Keratinocyte (primary cell): ENCODE measurements around the gene AGAP1. TPM values are rescaled to one million over a fixed set of nuclear protein-coding genes. Genes with fewer than 3 reads are reported as not detected.

Source experiments
- DNase-seq: peaks from one replicate; pipeline ENCODE4 v3.0.0-alpha.2; 2011; ENCODE audit warnings: low read depth, missing footprints, low spot score
- FAIRE-seq: peaks from 2 replicates; lab custom pipeline; 2011; peaks lifted over from hg19 to GRCh38; lab: Jason Lieb, UNC
- H2AFZ ChIP-seq: 2 replicates; pipeline ENCODE4 v1.6.0; 2012; ENCODE audit warnings: low read length, control low read depth, inconsistent platforms; ENCODE audit not compliant: control insufficient read depth
- H3K27ac ChIP-seq: 2 replicates; pipeline ENCODE4 v1.5.1; 2011; ENCODE audit warnings: low read length; ENCODE audit not compliant: control insufficient read depth, insufficient read depth
- H3K27me3 ChIP-seq: 3 replicates; pipeline ENCODE4 v1.6.0; 2011; ENCODE audit warnings: low read length; ENCODE audit not compliant: control insufficient read depth, insufficient read depth; ENCODE audit errors: extremely low read depth
- H3K36me3 ChIP-seq, 2 experiments: 2 replicates in 1 of 2; 3 replicates in 1 of 2; pipeline ENCODE4 v1.5.1; 2011; ENCODE audit warnings: low read length in 2 of 2, mild to moderate bottlenecking in 1 of 2; ENCODE audit not compliant: control insufficient read depth in 2 of 2, insufficient read depth in 2 of 2; ENCODE audit errors: extremely low read depth in 1 of 2
- H3K4me1 ChIP-seq: 3 replicates; pipeline ENCODE4 v1.5.1; 2011; ENCODE audit warnings: low read length; ENCODE audit not compliant: control insufficient read depth, insufficient read depth; ENCODE audit errors: extremely low read depth
- H3K4me2 ChIP-seq: 3 replicates; pipeline ENCODE4 v1.6.0; 2011; ENCODE audit warnings: low read depth, low read length; ENCODE audit not compliant: control insufficient read depth, insufficient read depth; ENCODE audit errors: extremely low read depth
- H3K4me3 ChIP-seq, 3 experiments: fragments of 200-600 bp in 1 of 3; sonication (generic) in 1 of 3; 2 replicates in 2 of 3; 3 replicates in 1 of 3; pipeline ENCODE4 v1.5.1; 2011 to 2016; ENCODE audit warnings: low read length in 3 of 3, mild to moderate bottlenecking in 3 of 3, control low read depth in 2 of 3, inconsistent platforms in 1 of 3, low read depth in 1 of 3, mixed read lengths in 1 of 3, mixed run types in 1 of 3, moderate library complexity in 1 of 3; ENCODE audit not compliant: control insufficient read depth in 2 of 3, insufficient read depth in 2 of 3; ENCODE audit errors: extremely low read depth in 1 of 3
- H3K79me2 ChIP-seq: 2 replicates; pipeline ENCODE4 v1.6.0; 2012; ENCODE audit warnings: low read length; ENCODE audit not compliant: control insufficient read depth, insufficient read depth
- H3K9ac ChIP-seq: 3 replicates; pipeline ENCODE4 v1.6.0; 2011; ENCODE audit warnings: low read length; ENCODE audit not compliant: control insufficient read depth, insufficient read depth; ENCODE audit errors: extremely low read depth
- H3K9me1 ChIP-seq: 3 replicates; pipeline ENCODE4 v1.6.0; 2011; ENCODE audit warnings: low read length; ENCODE audit not compliant: control insufficient read depth, insufficient read depth; ENCODE audit errors: extremely low read depth
- H3K9me3 ChIP-seq: 2 replicates; pipeline ENCODE4 v1.5.1; 2012; ENCODE audit warnings: low read depth, low read length; ENCODE audit not compliant: control insufficient read depth
- H4K20me1 ChIP-seq: 3 replicates; pipeline ENCODE4 v1.6.0; 2011; ENCODE audit warnings: low read length; ENCODE audit not compliant: control insufficient read depth, insufficient read depth; ENCODE audit errors: extremely low read depth
- EZH2 ChIP-seq: IDR thresholded peaks from one replicate; pipeline ENCODE4 v1.6.1; 2012; ENCODE audit warnings: inconsistent platforms, mild to moderate bottlenecking, low read length, moderate library complexity
- dilution Hi-C: fragments of 300-500 bp; cut with MboI; formaldehyde crosslinking; loops from one replicate; pipeline ENCODE4 v1.7.0; 2020; ENCODE audit warnings: low sequenced_read_pairs; ENCODE audit not compliant: extremely low pct_ligation_motif_present
- polyA plus RNA-seq, 5 experiments: library from polyadenylated mRNA; depleted of rRNA in 3 of 5; stranded (reverse) in 3 of 5; stranded (forward) in 1 of 5; unstranded in 1 of 5; fragments of >200 nt; gene quantifications; 1 replicate in 1 of 5; 2 replicates in 3 of 5; 3 replicates in 1 of 5; pipeline versions ENCODE4 v1.2.1 to v1.2.3, GENCODE V29; 2011 to 2012; ENCODE audit warnings: missing spikeins in 2 of 5, low read depth in 1 of 5, low replicate concordance in 1 of 5
- TF ChIP-seq, protein P1 (sequence below), 3 experiments: IDR thresholded peaks in 1 of 3; conservative IDR thresholded peaks in 1 of 3; optimal IDR thresholded peaks in 1 of 3; 2 replicates in 2 of 3; 3 replicates in 1 of 3; pipeline versions ENCODE3 to v1.5.1; 2011; ENCODE audit warnings: low read length in 3 of 3, mild to moderate bottlenecking in 3 of 3, moderate library complexity in 2 of 3, control low read depth in 1 of 3, inconsistent platforms in 1 of 3; ENCODE audit not compliant: insufficient read depth in 2 of 3; ENCODE audit errors: extremely low read depth in 1 of 3

The AGAP1 gene
- polyA plus RNA-seq, 1 donor (not counting 4 experiments of a cell fraction or from before 2014, with no cell fraction given): 12.6 TPM

DNA sequence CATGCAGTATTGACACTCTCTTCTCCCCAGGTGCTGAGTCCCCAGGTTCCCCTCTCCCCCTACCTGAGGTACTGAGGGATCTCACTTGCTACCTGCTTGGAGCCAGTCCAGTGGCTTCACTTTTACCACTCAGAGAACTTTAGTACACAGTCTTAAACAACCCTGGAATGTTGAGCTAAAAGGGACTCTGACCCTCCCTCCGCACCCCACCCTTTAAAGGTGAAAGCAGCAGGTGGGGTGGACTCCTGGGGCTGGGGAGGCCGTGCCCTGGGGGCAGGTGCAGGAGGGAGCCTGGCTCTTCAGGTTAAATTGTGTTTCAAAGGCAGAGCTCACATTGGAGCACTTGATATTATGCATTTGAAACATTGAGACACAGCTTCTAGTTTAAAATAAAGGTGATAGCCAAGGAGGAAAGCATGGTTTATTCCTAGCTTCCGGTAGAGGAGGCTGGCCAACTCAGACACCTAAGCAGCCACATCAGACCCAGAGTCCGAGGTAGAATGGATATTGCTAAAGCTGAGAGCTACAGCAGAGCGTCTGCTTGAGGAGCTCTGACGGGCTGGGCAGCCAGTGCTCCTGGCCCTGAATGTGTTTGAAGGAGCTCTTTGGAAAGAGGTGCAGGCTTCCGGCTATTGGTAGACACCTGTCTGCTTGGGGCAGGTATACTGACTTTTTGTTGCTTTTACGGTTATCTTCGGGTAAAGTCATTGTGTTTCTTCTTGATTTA is 196.4 kb downstream of the AGAP1 start:
- no peak for TF ChIP-seq EZH2
- H3K4me3 ChIP-seq: no peak overlapping the region
- dilution Hi-C loops: no loop called here
- H4K20me1 ChIP-seq: peaks cover 8% of the 10 kb centered on the region
- H3K4me2 ChIP-seq: no peak overlapping the region
- H3K4me1 ChIP-seq: no peaks in the 10 kb centered on the region
- H3K9ac ChIP-seq: no peak overlapping the region
- H3K9me1 ChIP-seq: no peaks in the 10 kb centered on the region
- no peaks in the 10 kb centered on the region for H3K36me3 ChIP-seq
- H2AFZ ChIP-seq: no peak overlapping the region
- no peak for FAIRE-seq
- peaks cover 36% of the 10 kb centered on the region for H3K79me2 ChIP-seq
- H3K27ac ChIP-seq: no peak overlapping the region
- H3K27me3 ChIP-seq: no peaks in the 10 kb centered on the region
- DNase-seq: no peak
- peaks cover 2% of the 10 kb centered on the region for H3K9me3 ChIP-seq

GRCh38 chr2:235690809-235691450 is 197.1 kb downstream of the AGAP1 start:
- no peaks in the 10 kb centered on the region for H3K27me3 ChIP-seq
- H3K4me1 ChIP-seq: no peaks in the 10 kb centered on the region
- TF ChIP-seq EZH2: no peak
- TF ChIP-seq, protein P1, sequence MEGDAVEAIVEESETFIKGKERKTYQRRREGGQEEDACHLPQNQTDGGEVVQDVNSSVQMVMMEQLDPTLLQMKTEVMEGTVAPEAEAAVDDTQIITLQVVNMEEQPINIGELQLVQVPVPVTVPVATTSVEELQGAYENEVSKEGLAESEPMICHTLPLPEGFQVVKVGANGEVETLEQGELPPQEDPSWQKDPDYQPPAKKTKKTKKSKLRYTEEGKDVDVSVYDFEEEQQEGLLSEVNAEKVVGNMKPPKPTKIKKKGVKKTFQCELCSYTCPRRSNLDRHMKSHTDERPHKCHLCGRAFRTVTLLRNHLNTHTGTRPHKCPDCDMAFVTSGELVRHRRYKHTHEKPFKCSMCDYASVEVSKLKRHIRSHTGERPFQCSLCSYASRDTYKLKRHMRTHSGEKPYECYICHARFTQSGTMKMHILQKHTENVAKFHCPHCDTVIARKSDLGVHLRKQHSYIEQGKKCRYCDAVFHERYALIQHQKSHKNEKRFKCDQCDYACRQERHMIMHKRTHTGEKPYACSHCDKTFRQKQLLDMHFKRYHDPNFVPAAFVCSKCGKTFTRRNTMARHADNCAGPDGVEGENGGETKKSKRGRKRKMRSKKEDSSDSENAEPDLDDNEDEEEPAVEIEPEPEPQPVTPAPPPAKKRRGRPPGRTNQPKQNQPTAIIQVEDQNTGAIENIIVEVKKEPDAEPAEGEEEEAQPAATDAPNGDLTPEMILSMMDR (optimal IDR thresholded peaks at IDR 0.05 in 1 of 3, IDR thresholded peaks at IDR 0.05 in 1 of 3, conservative IDR thresholded peaks at IDR 0.05 in 1 of 3; ENCODE audit: extremely low read depth in 1 of 3, insufficient read depth in 2 of 3, low read length in 3 of 3): no peak
- dilution Hi-C loops: no loop called here
- peaks cover 38% of the 10 kb centered on the region for H3K79me2 ChIP-seq
- no peak overlapping the region for H3K4me3 ChIP-seq
- H3K9ac ChIP-seq: no peak overlapping the region
- H3K27ac ChIP-seq: no peak overlapping the region
- peaks cover 8% of the 10 kb centered on the region for H4K20me1 ChIP-seq
- H3K4me2 ChIP-seq: no peak overlapping the region
- peaks cover 2% of the 10 kb centered on the region for H3K9me3 ChIP-seq
- no peaks in the 10 kb centered on the region for H3K9me1 ChIP-seq
- H2AFZ ChIP-seq: no peak overlapping the region
- no peak for DNase-seq
- no peak for FAIRE-seq
- H3K36me3 ChIP-seq: no peaks in the 10 kb centered on the region
